A673 (cell line): ENCODE measurements around the gene AIFM3. TPM values are rescaled to one million over a fixed set of nuclear protein-coding genes. Genes with fewer than 3 reads are reported as not detected.

Experiments
- BruUV-seq: library from RNA; stranded (reverse); fragments of 400-500 nt; replicated peaks from 2 replicates; lab custom pipeline; 2021; lab: Mats Ljungman, UMichigan
- CTCF ChIA-PET: fragments of 300-600 bp; sonication (Branson Sonifier 250); formaldehyde crosslinking; loops from one replicate; lab custom pipeline; 2022; ENCODE audit warnings: antibody characterized with exemption; lab: Charles Lee
- POLR2A ChIA-PET: fragments of 300-600 bp; sonication (Branson Sonifier 250); formaldehyde crosslinking; loops from one replicate; lab custom pipeline; 2022; ENCODE audit warnings: antibody characterized with exemption; ENCODE audit not compliant: low non-redundant PET; lab: Charles Lee
- DNase-seq: peaks from one replicate; pipeline ENCODE4 v3.0.0-alpha.2; 2015; ENCODE audit warnings: low spot score
- H3K27ac ChIP-seq: fragments of 200-600 bp; sonication (generic); 2 replicates; pipeline ENCODE4 v1.5.1; 2016; ENCODE audit warnings: mixed run types, low read depth, mild to moderate bottlenecking, mixed read lengths, antibody characterized with exemption, low read length; ENCODE audit not compliant: poor library complexity, severe bottlenecking
- H3K27me3 ChIP-seq: fragments of 200-600 bp; sonication (generic); replicated peaks from 2 replicates; pipeline ENCODE4 v1.6.1; 2017; ENCODE audit warnings: mixed run types, low read depth, mild to moderate bottlenecking, mixed read lengths, antibody characterized with exemption, low read length; ENCODE audit not compliant: insufficient read depth, poor library complexity
- H3K36me3 ChIP-seq: fragments of 200-600 bp; sonication (generic); 2 replicates; pipeline ENCODE4 v1.6.1; 2016; ENCODE audit warnings: mixed run types, mild to moderate bottlenecking, mixed read lengths, antibody characterized with exemption, low read length; ENCODE audit not compliant: insufficient read depth, poor library complexity, severe bottlenecking
- H3K4me1 ChIP-seq: fragments of 200-600 bp; sonication (generic); 2 replicates; pipeline ENCODE4 v1.6.1; 2017; ENCODE audit warnings: mixed run types, mild to moderate bottlenecking, mixed read lengths, antibody characterized with exemption, low read length; ENCODE audit not compliant: insufficient read depth, poor library complexity, severe bottlenecking
- H3K4me3 ChIP-seq: fragments of 200-600 bp; sonication (generic); 2 replicates; pipeline ENCODE4 v1.5.1; 2016; ENCODE audit warnings: low read depth, mixed run types, mild to moderate bottlenecking, mixed read lengths, low read length; ENCODE audit not compliant: poor library complexity, severe bottlenecking
- H3K9me3 ChIP-seq: fragments of 200-600 bp; sonication (generic); 2 replicates; pipeline ENCODE4 v1.6.1; 2016; ENCODE audit warnings: mixed run types, low read depth, mild to moderate bottlenecking, mixed read lengths, antibody characterized with exemption, low read length; ENCODE audit not compliant: poor library complexity, severe bottlenecking
- CTCF ChIP-seq: fragments of 300-800, 200-600 bp; sonication (generic); conservative IDR thresholded peaks from 2 replicates; pipeline ENCODE4 v1.5.1; 2017; ENCODE audit warnings: low read depth, mild to moderate bottlenecking, antibody characterized with exemption, low read length, moderate library complexity, mixed read lengths
- EZH2 ChIP-seq: fragments of 200-600 bp; sonication (generic); IDR thresholded peaks from 2 replicates; pipeline ENCODE4 v1.6.1; 2017; ENCODE audit warnings: borderline replicate concordance, low read depth, mild to moderate bottlenecking, mixed read lengths, antibody characterized with exemption, low read length; ENCODE audit not compliant: poor library complexity, severe bottlenecking
- intact Hi-C: fragments of 100-400 bp; cut with micrococcal nuclease; formaldehyde crosslinking; loops from one replicate; pipeline ENCODE4 v1.10.0; 2022; ENCODE audit not compliant: unreplicated experiment
- total RNA-seq: library from RNA; stranded (reverse); gene quantifications from 2 replicates; pipeline ENCODE4 v1.2.3, GENCODE V29; 2021

Gene AIFM3
- total RNA-seq, 1 experiment from 2014 or later = not detected

- no peak overlapping the region for H3K27ac ChIP-seq
- intact Hi-C loops = no loop called here
- H3K4me3 ChIP-seq = no peak overlapping the region
- no peaks in the 10 kb centered on the region for H3K36me3 ChIP-seq
- no peaks in the 10 kb centered on the region for H3K4me1 ChIP-seq
- TF ChIP-seq CTCF = no peak
- no peaks in the 10 kb centered on the region for H3K27me3 ChIP-seq
- BruUV-seq = no TSS peak
- ChIA-PET CTCF (no interaction called here), POLR2A (no interaction called here)
- H3K9me3 ChIP-seq = no peaks in the 10 kb centered on the region
- no peak for DNase-seq
Observed at GRCh38 chr22:21025763-21026755, 59.0 kb downstream of the AIFM3 start.

GRCh38 chr22:21026783-21027692 is 60.0 kb downstream of the AIFM3 start:
- Histone ChIP-seq H3K27me3 (peaks cover 5% of the 10 kb centered on the region), H3K36me3 (no peaks in the 10 kb centered on the region), H3K4me3 (no peak overlapping the region), H3K4me1 (no peaks in the 10 kb centered on the region), H3K27ac (no peak overlapping the region), H3K9me3 (no peaks in the 10 kb centered on the region)
- TF ChIP-seq EZH2 (no peak), CTCF (no peak)
- CTCF ChIA-PET = no interaction called here
- DNase-seq = no peak
- no TSS peak for BruUV-seq
- intact Hi-C loops = no loop called here
- POLR2A ChIA-PET = no interaction called here

GRCh38 chr22:21028277-21029251 is 61.5 kb downstream of the AIFM3 start:
- BruUV-seq = no TSS peak
- TF ChIP-seq CTCF (no peak), EZH2 (no peak)
- intact Hi-C loops = no loop called here
- Histone ChIP-seq H3K36me3 (no peaks in the 10 kb centered on the region), H3K4me3 (no peak overlapping the region), H3K27ac (no peak overlapping the region), H3K9me3 (no peaks in the 10 kb centered on the region), H3K4me1 (no peaks in the 10 kb centered on the region), H3K27me3 (peaks cover 18% of the 10 kb centered on the region)
- ChIA-PET CTCF (no interaction called here), POLR2A (no interaction called here)
- no peak for DNase-seq
